KBM-7 (cell line): Measurements from ENCODE around the gene LRRC46.

Experiments
- DNase-seq: peaks from one replicate; pipeline ENCODE4 v3.0.0-alpha.2; 2015
- in situ Hi-C: fragments of 300-500 bp; cut with MboI; formaldehyde crosslinking; loops from 2 replicates; pipeline ENCODE4 v1.14.3; 2020; ENCODE audit warnings: low sequenced_read_pairs, low pct_unique_long_range_greater_than_20kb, mixed read lengths

Gene LRRC46

DNA sequence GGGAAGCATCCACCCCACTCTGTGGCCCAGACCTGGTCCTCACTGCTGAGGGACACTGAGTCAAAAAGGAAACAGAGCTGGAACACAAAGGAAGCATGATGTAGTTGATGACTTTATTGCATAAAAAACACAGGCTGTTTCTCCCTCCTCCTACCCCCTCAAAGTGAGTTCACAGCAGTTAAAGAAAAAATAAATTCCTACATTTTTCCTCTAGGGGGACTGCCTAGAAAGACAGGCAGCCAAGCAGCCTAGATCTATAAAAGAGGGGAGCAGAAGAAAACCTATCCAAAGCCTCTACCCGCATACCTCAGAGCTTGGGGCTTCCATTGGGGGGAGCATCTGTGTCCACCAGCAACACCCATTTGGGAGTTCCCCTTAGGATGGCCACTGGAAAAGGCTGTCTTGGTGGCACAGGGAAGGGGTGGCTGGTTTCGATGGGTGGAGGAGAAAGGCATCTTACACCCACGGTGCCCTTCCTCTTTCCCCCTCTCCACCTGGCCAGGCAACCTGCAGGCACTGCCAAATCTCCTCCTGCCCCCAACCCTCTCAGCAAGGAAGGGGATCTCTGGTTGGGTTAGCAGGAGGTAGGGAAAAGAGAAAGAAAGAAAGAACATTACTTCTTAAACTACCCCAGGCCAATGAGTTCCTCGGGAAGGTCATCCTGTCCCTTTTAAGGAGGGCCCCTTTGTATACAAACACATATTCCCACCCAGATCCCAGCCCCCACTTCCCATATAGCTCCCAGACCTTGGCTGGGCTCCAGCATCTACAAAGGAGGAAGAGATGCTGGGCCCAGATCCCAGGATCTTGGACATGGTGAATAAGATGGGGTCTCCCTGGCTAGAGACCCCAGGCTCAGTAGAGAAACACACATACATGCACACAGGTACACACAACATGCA is 13.6 kb downstream of the LRRC46 start:
- peak; percentile 38 for DNase-seq
- in situ Hi-C loops, result loop anchor here (10.0 to 25.0 kb wide), 2 partner anchors 50 to 117 kb away; partner anchors contain the start of genes CDK5RAP3, PRR15L and SP2

DNA sequence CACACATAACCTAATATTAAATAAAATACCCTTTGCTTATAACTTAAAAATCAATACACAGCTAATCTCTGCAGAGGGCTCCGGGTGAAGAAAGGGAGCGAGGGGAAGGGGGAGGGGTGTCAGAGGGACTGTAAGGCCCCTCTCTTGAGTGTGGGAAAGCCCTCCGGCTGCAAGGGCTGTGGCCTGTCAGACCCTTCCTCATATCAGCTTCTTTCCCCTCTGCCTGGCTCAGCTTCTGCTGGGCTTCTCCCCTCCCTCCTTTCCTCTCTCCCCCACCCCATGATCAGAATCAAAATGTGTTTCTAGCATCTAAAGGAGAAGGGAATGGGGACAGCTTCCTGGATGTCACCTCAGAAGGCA is 14.2 kb downstream of the LRRC46 start:
- no peak for DNase-seq

DNA sequence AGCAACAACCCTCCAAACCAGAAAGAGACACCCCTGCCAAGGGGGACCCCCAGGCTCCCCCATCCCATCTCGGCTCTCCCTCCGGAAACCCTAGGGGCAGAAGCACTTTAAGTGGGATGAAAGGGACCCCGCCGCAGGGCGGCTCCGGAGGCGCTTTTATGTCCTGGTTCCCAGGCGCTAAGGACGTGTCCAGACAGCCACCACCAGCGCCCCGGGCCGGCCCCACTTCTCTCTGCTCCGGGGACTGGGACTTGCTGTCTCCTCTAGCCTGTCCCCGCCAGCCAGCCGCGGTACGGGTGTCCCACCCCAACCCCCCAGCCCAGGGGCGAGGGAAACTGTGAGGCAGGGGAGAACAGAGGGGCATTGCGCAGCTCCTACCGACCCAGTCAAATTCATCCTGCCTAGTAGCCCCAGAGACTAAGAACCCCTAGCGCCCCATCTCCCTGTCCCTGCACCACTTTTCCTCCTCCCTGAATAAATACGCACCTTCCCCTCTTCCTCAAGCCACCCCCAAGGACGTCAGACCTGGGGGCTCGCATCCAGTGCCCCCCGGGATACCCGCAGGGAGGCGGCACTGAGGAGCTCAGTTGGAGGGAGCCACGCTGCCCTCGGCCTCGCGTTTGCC is 15.4 kb downstream of the LRRC46 start:
- in situ Hi-C loops, result loop anchor here (10.0 to 25.0 kb wide), 2 partner anchors 48 to 115 kb away; partner anchors contain the start of genes CDK5RAP3, PRR15L and SP2
- peak; percentile 28 for DNase-seq

More for the DNA sequence above, 14.2 kb downstream of the LRRC46 start:
- in situ Hi-C loops, result loop anchor here (10.0 to 25.0 kb wide), 2 partner anchors 49 to 117 kb away; partner anchors contain the start of genes CDK5RAP3, PRR15L and SP2

DNA sequence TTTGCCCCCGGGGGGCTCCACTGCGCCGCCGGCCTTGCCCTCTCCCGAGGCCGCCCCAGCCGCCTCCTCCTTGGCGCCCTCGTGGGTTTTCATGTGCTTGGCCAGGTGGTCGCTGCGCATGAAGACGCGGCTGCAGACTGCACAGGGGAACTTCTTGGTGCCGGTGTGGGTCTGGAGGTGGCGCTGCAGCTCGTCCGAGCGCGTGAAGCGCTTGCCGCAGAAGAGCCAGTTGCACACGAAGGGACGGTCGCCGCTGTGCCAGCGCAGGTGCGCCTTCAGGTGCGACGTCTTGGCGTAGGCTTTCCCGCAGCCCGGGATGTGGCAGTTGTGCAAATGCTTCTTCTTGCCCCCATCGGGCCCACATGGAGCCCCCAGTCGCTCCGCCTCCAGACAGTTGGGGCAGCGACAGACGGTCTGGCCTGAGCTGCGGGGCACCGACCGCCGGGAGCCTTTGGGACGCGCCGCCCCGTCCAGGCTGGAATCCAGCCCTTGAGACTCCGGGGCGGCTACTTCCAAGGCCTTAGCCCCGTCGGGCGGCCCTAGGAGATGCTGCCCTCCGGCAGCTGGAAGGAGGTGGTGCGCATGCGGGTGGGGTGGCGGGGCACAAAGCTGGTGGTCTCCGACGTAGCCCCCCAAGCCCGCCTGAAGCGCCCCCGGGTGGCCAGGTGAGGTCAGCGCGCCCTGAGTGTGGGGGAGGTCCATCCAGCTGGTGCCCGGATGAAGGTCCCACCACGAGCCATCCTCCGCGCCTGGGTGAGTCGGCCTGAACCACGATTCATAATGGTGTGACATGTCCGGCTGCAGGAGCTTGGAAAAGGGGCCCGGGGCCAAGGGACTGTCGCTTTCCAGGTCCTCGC is 16.1 kb downstream of the LRRC46 start:
- peak; percentile 32 for DNase-seq

DNA sequence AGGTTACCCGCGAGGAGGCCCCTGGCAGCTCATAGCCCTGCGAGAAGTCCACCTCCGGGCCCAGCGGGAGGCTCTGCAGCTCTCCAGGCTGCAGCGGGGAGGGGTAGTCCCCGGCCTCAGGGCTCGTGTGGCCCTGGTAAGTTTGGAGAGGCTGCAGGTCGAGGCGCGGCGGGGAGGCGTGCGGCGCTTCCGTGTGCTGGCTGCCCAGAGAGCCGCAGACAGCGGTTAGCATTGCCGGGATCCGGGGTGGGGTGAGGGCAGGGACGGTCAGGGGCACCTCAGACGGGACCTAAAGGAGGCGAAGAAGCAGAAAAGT is 16.7 kb downstream of the LRRC46 start:
- no peak for DNase-seq
- in situ Hi-C loops, result loop anchor here (10.0 to 25.0 kb wide), 2 partner anchors 47 to 114 kb away; partner anchors contain the start of genes CDK5RAP3, PRR15L and SP2

More for the DNA sequence above, 16.1 kb downstream of the LRRC46 start:
- in situ Hi-C loops, result loop anchor here (10.0 to 25.0 kb wide), 2 partner anchors 47 to 115 kb away; partner anchors contain the start of genes CDK5RAP3, PRR15L and SP2

DNA sequence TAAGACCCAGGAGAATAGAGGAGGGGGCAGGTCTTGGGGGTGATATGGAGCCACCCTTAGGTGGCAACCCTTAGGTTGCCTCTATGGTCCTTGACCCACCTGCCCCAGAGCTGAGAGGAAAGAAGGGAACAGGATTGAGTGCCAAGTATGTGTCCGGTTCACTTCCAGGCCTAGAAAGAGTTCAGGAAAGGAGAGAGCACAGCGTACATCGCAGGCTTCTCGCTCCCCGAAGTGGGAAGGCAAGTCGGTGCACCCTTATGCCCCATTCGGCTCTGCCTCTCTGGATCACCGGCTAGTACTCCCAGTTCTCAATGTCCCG is 18.9 kb downstream of the LRRC46 start:
- in situ Hi-C loops, result no loop called here
- no peak for DNase-seq

DNA sequence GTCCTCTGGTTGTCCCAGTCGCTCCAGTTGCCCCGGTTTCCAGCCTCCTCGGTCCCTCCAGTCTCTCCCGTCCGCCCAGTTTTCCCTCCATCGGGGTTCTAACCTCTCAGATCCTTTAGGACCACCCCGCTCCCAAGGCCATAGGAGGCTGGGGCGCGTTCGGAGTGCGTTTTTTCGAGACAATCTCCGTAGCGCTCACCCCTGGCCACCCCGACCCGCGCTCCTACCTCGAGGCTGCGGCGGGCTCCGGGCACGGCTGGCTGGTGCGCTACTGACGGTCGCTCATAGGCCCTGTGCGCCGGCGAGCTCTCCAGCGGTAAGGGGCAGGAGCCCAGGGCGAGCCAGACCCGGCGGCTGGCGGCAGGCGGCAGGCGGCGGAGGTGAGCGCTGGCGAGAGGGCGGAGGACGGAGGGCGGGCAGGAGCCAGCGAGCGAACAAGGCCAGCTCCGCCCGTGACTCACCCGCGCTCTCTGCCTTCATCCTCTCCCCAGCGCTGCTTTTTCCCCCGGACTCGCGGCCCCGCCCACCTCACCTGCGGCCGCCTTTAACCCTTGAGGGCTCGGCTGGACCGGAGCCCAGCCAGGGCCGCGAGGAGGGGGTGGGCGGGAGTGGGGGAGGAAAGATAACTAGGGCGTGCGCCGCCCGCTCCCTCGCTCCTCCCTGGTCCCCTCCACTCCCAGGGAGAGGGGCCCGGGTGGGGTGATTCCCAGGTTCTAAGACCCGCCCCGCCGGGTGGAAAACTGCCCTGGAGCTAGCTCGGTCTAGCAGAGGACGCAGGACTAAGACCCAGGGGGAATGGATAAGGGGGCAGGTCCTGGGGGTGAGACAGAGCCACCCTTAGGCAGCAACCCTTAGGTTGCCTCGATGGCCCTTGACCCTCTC is 19.5 kb downstream of the LRRC46 start, which contains the start of gene SP6:
SP6 (minus strand) TSS at position 472 of the 882 bp plus-strand sequence. CDS start 2,734 bp downstream, outside the sequence.
- no peak for DNase-seq
- in situ Hi-C loops, result no loop called here

DNA sequence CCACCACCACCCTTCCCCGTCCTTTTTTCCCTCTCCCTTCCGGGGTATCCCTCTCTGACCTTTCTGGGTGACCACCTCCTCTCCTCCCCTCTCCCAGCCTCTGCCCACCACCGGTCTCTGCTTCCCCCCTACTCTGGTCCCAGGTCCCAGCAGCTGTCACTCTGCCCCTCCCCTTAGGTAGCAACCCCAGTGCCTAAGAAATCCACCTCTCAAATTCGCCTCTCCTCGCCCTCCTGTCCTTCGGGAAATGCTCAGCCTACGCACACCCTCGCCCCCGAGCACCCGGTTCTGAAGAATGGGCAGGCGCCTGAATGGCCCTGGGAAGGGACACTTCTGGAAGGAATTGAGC is 20.3 kb downstream of the LRRC46 start:
- in situ Hi-C loops, result no loop called here
- DNase-seq, result no peak

DNA sequence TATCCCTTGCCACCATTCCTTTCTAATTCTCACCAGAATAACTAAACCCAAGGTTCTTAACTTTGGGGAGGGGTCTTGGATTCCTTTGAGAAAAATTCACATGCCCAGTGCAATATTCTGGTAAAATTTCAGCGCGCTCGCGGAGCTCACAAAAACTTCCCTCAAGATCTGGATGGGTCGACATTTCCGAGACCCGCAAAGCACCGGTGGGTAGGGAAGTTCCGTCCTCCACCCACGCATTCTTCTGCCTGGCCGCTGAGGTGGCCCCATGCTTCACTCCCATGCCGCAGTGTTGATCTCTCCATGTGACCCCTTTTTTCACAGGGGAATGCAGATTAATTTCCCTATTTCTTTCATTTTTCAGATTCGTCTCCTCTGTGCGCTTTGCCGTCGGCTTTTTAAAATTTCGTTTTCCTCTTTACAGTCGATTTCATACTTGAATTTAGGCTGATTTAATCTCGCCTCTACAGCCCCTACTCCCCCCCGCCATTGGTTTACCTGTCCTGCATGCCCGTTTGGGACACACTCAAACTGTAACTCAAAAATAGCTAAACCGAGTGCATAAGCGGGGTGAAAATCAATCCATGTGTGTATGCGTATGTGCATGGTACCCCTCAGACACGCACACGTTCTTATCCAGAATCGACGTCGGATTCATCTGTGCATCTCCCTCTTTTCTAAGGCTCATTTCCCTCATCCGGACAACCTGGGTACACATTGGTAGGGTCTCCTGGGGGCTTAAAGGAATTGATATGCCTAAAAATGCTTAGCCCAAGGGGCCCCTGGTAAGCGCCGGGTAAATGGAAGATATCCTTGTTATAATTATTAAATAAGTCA is 20.9 kb downstream of the LRRC46 start:
- no peak for DNase-seq
- in situ Hi-C loops, result no loop called here

DNA sequence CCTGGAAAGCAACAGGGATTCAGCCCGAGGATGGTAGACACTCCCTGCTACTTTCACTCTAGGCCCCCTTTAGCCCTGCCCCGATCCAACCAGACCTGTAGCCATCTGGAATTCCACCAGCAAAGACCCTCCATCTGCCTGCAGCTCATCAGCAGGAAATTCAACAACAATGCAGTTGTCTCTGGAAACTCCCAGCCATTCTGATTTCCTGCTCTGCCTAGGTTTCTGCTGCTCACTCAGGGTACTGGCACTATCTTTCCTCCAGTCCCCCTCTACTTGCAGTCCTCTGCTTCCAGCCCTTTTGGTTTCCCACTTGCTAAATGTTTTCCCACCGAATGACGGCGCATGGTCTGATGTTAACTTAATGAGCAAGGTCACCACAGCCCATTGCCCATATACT is 22.1 kb downstream of the LRRC46 start:
- in situ Hi-C loops, result no loop called here
- DNase-seq, result no peak

DNA sequence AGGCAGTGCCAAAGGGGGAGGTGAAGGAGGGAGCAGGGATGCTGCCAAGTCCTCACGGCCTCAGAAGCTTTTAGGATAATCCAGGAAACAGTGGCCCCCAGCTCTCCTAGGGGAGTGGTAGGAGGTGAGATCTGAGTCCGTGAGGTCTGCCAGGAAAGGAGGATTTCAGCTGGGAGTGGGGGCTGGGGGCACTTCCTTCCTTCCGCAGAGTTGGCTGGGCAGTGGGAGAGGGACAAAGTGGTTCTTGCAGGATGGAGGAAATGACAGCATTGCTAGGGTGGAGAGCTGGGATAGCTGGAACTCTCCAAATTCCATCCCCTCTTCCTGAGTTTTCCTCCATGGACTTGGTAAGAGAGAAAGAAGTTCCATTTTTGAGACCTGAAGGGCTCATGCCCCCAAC is 24.3 kb downstream of the LRRC46 start:
- in situ Hi-C loops, result no loop called here
- DNase-seq, result no peak

DNA sequence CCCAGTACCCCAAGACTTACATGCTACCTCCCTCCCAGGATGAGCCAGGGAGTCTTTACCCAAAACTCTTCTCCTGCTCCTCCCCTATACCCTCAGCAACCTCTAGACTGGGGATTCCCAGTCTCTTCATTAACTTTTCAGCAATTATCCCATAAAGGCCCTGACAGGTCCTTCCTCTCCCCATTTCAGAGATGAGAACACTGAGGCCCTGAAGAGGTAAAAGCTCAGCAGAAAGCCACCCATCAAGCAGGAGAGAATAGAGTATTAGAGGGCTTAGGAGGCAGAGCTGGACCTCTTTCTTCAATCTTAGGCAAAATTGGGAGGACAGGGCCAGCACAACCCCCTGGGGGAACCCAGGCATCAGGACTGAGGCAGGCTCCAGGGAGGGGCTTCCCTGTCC is 25.4 kb downstream of the LRRC46 start:
- in situ Hi-C loops, result no loop called here
- DNase-seq, result no peak

DNA sequence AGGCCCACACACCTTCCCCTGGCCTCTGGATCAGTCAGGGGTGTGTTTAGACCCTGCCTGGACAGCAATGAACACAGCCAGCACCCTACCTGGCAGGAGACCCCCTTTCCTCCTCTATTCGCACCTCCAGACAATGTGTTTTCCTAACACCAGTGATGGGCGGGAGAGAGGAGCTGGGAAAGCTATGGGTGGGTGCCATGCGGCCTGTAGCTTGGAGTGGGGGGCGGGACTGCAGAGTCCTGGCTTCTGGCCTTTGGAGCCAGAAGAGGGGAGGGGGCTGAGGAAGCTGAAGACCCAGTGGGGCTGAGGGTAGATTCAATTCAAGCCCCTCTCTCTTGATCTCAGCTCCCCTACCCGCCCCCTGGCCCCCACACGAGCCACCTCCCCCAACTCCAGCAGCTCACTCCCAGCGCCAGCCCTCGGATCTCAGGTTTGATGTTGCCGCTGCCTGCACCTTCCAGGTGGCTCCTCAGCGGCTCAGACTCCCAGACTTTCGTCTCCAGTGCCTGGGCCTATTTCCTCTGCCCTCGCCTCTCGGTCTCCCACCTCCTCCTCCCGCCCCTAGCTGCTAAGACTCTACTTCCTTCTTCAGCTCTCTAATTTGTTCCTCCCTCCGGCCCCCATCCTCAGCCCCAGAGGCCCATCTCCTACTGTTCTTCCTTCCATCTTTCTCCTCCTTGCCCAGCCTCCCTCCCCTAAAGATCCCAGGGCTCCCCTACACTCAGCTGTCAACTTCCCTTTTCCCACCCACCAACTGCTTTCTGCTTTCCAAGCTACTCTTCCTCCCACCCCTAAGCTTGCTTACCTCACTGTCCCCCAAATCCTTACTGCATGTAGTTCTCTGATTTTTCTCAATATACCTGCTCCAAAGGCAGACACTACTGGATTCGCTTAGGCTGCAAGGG is 26.3 kb downstream of the LRRC46 start:
- in situ Hi-C loops, result no loop called here
- peak; percentile 53 for DNase-seq

DNA sequence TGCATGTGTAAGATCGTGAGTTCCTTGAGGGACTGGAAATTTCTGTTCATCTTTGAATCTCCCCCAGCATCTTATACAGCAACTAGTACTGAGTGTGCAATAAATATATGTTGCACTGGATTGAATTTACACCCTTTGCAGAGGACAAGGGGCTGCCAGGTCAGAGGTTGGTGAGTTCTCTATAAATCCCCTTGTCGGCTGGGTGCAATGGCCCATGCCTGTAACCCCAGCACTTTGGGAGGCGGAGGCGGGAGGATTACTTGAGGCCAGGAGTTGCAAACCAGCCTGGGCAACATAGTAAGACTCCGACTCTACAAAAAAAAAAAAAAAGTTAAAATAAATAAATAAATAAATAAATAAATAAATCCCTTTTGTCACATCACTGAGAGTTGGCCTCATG is 28.9 kb downstream of the LRRC46 start:
- in situ Hi-C loops, result no loop called here
- DNase-seq, result no peak

DNA sequence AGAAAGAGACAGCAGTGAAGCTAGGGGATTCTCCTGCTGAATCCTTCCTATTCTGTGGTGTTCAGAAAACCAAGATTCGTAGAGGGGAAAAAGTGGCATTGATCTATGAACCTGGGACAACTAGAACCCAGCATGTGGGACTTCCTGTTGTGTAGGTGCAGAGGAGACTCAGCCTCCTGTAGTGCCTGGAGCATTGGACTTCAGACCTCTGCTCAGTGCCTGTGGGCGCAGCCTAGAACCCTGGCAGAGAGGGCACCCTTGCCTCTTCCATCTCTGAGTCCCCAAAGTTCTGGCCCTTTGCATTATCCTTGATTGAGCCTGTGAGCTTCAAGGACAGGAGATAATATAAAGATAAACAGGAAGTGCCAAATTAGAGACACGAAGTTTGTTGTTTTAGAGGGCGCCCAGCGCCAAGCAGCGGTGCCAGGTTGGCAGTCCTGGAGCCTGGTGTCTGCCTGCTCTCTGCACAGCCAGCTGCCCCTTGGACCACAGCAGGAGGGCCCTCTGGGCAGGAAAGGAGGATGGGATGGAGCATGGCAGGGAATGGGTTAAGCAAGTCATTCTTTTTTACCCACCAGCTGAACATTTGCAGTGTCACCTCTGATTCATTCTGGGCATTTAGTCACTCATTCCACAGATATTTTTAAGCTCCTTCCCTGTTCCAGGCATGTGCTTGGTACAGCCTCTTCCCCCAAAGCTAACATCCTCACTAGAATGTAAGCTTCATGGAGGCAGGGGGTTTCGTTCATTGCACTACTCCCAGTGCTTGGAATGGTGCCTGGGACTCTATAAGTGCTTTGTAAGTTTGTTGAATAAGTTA is 31.4 kb downstream of the LRRC46 start:
- DNase-seq, result no peak
- in situ Hi-C loops, result no loop called here

DNA sequence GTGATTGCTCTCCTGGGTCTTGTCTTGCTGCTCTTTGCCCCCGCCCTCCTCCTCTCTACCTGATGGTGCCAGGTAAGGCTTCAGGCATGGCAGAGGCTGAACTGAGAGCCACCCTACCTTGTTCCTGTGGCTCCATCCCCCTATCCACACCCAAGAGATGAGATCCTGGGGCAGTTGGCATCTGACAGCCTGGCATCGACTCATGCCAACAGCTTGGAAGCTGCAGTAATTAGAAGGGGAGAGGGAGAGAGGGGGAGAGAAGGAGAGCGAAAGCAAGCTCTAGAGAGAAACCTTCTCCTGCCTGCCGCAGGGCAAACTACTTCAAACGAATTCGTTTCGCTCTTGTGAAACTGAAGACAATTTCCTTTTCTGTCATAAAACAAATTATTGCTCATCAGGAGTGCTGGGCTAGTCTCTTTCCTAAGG is 33.3 kb downstream of the LRRC46 start:
- in situ Hi-C loops, result no loop called here
- no peak for DNase-seq
